Sigmoid colon (tissue), 4 donors: ENCODE measurements around the gene DNAJB9.

Experiments
- POLR2A ChIP-seq, 2 donors: fragments of 450-650 bp; IDR thresholded peaks; one replicate each; pipeline ENCODE4 v1.6.1; 2016; ENCODE audit warnings: antibody characterized with exemption in 2 of 2, mild to moderate bottlenecking in 2 of 2, moderate library complexity in 2 of 2
- POLR2AphosphoS5 ChIP-seq, 4 donors: sonication (generic); formaldehyde crosslinking; IDR thresholded peaks; one replicate each; pipeline ENCODE4 v1.6.1; 2017; ENCODE audit warnings: antibody characterized with exemption in 4 of 4
- TF ChIP-seq, protein P1 (sequence below), 4 experiments: fragments of 450-650 bp in 3 of 4; fragments of 200-600 bp in 1 of 4; IDR thresholded peaks; one replicate each; pipeline ENCODE4 v1.5.1; 2016 to 2019; ENCODE audit warnings: antibody characterized with exemption in 4 of 4, mild to moderate bottlenecking in 3 of 4, moderate library complexity in 2 of 4

DNA sequence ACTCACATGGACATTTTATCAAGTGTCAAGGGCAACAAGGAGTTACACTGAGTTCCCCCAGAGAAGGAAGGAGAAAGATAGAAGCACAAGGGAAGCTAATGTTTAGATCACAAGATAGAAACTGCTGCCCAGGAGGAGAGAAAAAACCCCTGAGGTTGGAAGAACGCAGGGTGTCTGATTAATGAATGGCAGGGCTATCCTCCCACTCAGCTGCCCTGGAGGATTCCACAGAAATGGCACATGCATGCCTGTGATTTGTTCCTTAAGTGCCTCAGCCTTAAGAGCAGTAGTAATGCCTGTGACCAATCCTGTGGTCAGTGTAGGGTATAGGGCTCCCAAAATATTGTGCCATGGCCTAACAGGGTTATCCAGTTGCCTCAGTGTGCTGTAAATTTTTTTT lies 20.2 kb downstream of the DNAJB9 start:
- no peak for TF ChIP-seq POLR2A (IDR thresholded peaks at IDR 0.05)
- TF ChIP-seq, protein P1, sequence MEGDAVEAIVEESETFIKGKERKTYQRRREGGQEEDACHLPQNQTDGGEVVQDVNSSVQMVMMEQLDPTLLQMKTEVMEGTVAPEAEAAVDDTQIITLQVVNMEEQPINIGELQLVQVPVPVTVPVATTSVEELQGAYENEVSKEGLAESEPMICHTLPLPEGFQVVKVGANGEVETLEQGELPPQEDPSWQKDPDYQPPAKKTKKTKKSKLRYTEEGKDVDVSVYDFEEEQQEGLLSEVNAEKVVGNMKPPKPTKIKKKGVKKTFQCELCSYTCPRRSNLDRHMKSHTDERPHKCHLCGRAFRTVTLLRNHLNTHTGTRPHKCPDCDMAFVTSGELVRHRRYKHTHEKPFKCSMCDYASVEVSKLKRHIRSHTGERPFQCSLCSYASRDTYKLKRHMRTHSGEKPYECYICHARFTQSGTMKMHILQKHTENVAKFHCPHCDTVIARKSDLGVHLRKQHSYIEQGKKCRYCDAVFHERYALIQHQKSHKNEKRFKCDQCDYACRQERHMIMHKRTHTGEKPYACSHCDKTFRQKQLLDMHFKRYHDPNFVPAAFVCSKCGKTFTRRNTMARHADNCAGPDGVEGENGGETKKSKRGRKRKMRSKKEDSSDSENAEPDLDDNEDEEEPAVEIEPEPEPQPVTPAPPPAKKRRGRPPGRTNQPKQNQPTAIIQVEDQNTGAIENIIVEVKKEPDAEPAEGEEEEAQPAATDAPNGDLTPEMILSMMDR (IDR thresholded peaks at IDR 0.05) = no peak
- TF ChIP-seq POLR2AphosphoS5 (IDR thresholded peaks at IDR 0.05) = no peak
